Prostate gland (tissue), 2 donors: ENCODE measurements around the gene ESR1. TPM values are rescaled to one million over a fixed set of nuclear protein-coding genes. Genes with fewer than 3 reads are reported as not detected.

Experiments
- DNase-seq: peaks from one replicate; pipeline ENCODE4 v3.0.0-alpha.2; 2019; ENCODE audit warnings: low spot score
- H3K27ac ChIP-seq, 2 donors: fragments of 200-600 bp; sonication (generic); 2 replicates each; pipeline ENCODE4 v1.5.1; 2017 to 2019
- H3K27me3 ChIP-seq: fragments of 200-600 bp; sonication (generic); replicated peaks from 2 replicates; pipeline ENCODE4 v1.5.1; 2019; ENCODE audit not compliant: insufficient read depth
- H3K36me3 ChIP-seq, 2 donors: fragments of 200-600 bp; sonication (generic); 1 replicate in 1 of 2; 2 replicates in 1 of 2; pipeline versions ENCODE4 v1.5.1 to v1.8.1; 2017 to 2019
- H3K4me1 ChIP-seq: fragments of 200-600 bp; sonication (generic); replicated peaks from 2 replicates; pipeline ENCODE4 v1.5.1; 2019
- H3K4me3 ChIP-seq, 2 donors: fragments of 200-600 bp; sonication (generic); 2 replicates each; pipeline ENCODE4 v1.5.1; 2017 to 2019
- H3K9me3 ChIP-seq: fragments of 200-600 bp; sonication (generic); 2 replicates; pipeline ENCODE4 v1.5.1; 2017
- POLR2A ChIP-seq: fragments of 450-650 bp; IDR thresholded peaks from one replicate; pipeline ENCODE4 v1.6.1; 2016; ENCODE audit warnings: antibody characterized with exemption, mild to moderate bottlenecking
- POLR2AphosphoS5 ChIP-seq: sonication (generic); formaldehyde crosslinking; IDR thresholded peaks from one replicate; pipeline ENCODE4 v1.6.1; 2017; ENCODE audit warnings: antibody characterized with exemption
- WGBS: methylation state at CpG from one replicate; pipeline ENCODE4 v1.1.5; 2018; 5-methylcytosine and 5-hydroxymethylcytosine counted together
- intact Hi-C: fragments of 100-400 bp; cut with DNase I; formaldehyde crosslinking; loops from one replicate; pipeline ENCODE4 v1.14.2; 2022
- total RNA-seq, 2 donors: library from RNA; depleted of rRNA; stranded (reverse); fragments of >200 nt; gene quantifications; one replicate each; pipeline ENCODE4 v1.1.0, GENCODE V29; 2016
- TF ChIP-seq, protein P1 (sequence below), 4 experiments: fragments of 200-600 bp in 2 of 4; fragments of 450-650 bp in 2 of 4; sonication (generic) in 2 of 4; IDR thresholded peaks; 1 replicate in 3 of 4; 2 replicates in 1 of 4; pipeline ENCODE4 v1.5.1; 2016 to 2019; ENCODE audit warnings: antibody characterized with exemption in 4 of 4, mild to moderate bottlenecking in 2 of 4, moderate library complexity in 2 of 4

Gene ESR1
- total RNA-seq, 2 donors from 2014 or later: 2.3 to 5.6 TPM

DNA sequence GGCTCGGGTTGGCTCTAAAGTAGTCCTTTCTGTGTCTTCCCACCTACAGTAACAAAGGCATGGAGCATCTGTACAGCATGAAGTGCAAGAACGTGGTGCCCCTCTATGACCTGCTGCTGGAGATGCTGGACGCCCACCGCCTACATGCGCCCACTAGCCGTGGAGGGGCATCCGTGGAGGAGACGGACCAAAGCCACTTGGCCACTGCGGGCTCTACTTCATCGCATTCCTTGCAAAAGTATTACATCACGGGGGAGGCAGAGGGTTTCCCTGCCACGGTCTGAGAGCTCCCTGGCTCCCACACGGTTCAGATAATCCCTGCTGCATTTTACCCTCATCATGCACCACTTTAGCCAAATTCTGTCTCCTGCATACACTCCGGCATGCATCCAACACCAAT lies 291.2 kb downstream of the ESR1 start:
- DNase-seq: no peak
- Histone ChIP-seq H3K27ac (no peak overlapping the region), H3K9me3 (no peaks in the 10 kb centered on the region), H3K4me3 (no peak overlapping the region), H3K27me3 (no peaks in the 10 kb centered on the region), H3K4me1 (no peaks in the 10 kb centered on the region), H3K36me3 (no peaks in the 10 kb centered on the region)
- 91% methylated on average over 14 of the region's 14 CpGs for WGBS
- TF ChIP-seq, protein P1, sequence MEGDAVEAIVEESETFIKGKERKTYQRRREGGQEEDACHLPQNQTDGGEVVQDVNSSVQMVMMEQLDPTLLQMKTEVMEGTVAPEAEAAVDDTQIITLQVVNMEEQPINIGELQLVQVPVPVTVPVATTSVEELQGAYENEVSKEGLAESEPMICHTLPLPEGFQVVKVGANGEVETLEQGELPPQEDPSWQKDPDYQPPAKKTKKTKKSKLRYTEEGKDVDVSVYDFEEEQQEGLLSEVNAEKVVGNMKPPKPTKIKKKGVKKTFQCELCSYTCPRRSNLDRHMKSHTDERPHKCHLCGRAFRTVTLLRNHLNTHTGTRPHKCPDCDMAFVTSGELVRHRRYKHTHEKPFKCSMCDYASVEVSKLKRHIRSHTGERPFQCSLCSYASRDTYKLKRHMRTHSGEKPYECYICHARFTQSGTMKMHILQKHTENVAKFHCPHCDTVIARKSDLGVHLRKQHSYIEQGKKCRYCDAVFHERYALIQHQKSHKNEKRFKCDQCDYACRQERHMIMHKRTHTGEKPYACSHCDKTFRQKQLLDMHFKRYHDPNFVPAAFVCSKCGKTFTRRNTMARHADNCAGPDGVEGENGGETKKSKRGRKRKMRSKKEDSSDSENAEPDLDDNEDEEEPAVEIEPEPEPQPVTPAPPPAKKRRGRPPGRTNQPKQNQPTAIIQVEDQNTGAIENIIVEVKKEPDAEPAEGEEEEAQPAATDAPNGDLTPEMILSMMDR (IDR thresholded peaks at IDR 0.05): no peak
- no peak for TF ChIP-seq POLR2AphosphoS5
- TF ChIP-seq POLR2A: no peak
- intact Hi-C loops: no loop called here

DNA sequence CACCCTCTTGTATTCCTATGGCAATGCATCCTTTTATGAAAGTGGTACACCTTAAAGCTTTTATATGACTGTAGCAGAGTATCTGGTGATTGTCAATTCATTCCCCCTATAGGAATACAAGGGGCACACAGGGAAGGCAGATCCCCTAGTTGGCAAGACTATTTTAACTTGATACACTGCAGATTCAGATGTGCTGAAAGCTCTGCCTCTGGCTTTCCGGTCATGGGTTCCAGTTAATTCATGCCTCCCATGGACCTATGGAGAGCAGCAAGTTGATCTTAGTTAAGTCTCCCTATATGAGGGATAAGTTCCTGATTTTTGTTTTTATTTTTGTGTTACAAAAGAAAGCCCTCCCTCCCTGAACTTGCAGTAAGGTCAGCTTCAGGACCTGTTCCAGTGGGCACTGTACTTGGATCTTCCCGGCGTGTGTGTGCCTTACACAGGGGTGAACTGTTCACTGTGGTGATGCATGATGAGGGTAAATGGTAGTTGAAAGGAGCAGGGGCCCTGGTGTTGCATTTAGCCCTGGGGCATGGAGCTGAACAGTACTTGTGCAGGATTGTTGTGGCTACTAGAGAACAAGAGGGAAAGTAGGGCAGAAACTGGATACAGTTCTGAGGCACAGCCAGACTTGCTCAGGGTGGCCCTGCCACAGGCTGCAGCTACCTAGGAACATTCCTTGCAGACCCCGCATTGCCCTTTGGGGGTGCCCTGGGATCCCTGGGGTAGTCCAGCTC lies 292.1 kb downstream of the ESR1 start:
- 96% methylated on average over 4 of the region's 4 CpGs for WGBS
- H3K36me3 ChIP-seq: no peaks in the 10 kb centered on the region
- H3K9me3 ChIP-seq: no peaks in the 10 kb centered on the region
- no peak overlapping the region for H3K4me3 ChIP-seq
- H3K4me1 ChIP-seq: no peaks in the 10 kb centered on the region
- no peaks in the 10 kb centered on the region for H3K27me3 ChIP-seq
- TF ChIP-seq, protein P1 (IDR thresholded peaks at IDR 0.05): no peak
- TF ChIP-seq POLR2AphosphoS5 (no peak), POLR2A (no peak)
- no peak overlapping the region for H3K27ac ChIP-seq
- intact Hi-C loops: no loop called here
- no peak for DNase-seq

DNA sequence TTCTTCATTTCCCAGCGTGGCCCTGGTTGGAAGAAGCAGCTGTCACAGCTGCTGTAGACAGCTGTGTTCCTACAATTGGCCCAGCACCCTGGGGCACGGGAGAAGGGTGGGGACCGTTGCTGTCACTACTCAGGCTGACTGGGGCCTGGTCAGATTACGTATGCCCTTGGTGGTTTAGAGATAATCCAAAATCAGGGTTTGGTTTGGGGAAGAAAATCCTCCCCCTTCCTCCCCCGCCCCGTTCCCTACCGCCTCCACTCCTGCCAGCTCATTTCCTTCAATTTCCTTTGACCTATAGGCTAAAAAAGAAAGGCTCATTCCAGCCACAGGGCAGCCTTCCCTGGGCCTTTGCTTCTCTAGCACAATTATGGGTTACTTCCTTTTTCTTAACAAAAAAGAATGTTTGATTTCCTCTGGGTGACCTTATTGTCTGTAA lies 292.7 kb downstream of the ESR1 start:
- Histone ChIP-seq H3K27me3 (no peaks in the 10 kb centered on the region), H3K36me3 (no peaks in the 10 kb centered on the region), H3K4me3 (no peak overlapping the region), H3K9me3 (no peaks in the 10 kb centered on the region), H3K27ac (no peak overlapping the region), H3K4me1 (no peaks in the 10 kb centered on the region)
- WGBS: 68% methylated on average over 7 of the region's 7 CpGs
- intact Hi-C loops: no loop called here
- TF ChIP-seq POLR2AphosphoS5: no peak
- TF ChIP-seq POLR2A: no peak
- TF ChIP-seq, protein P1 (IDR thresholded peaks at IDR 0.05): no peak
- DNase-seq: no peak

DNA sequence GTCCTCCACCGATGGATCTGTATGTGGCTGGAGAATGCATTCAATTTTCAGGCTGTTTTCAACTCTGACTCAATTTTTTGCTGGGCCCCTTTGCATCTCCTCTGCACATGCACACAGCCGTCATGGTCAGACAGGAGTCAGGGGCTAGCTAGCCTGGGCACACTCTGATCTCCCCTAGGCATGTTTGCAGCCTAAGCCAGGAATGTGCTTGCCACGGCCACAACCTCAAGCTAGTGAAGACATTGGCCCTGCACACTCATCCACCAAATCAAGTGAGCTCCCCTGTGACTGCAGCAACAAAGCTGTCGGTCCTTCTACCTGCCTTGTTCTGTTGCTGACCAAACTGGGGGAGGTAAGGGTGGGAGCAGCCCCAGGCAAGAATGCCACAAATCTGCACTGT lies 300.5 kb downstream of the ESR1 start:
- TF ChIP-seq, protein P1 (IDR thresholded peaks at IDR 0.05): no peak
- TF ChIP-seq POLR2A: no peak
- no peak for TF ChIP-seq POLR2AphosphoS5
- DNase-seq: no peak
- no peaks in the 10 kb centered on the region for H3K9me3 ChIP-seq
- H3K4me1 ChIP-seq: no peaks in the 10 kb centered on the region
- intact Hi-C loops: no loop called here
- no peak overlapping the region for H3K27ac ChIP-seq
- no peaks in the 10 kb centered on the region for H3K36me3 ChIP-seq
- H3K4me3 ChIP-seq: no peak overlapping the region
- 91% methylated on average over 4 of the region's 4 CpGs for WGBS
- H3K27me3 ChIP-seq: no peaks in the 10 kb centered on the region
